ENCODE measurements around the gene CEP76.
A peak's percentile ranks its signal among the peaks of the same experiment; 100 is the strongest.
"Not testable (repeated sequence)": the region's sequence is repeated elsewhere in the genome, so short reads cannot be mapped to it uniquely, and the experiment has no call there.

CEP76 gene

DNA sequence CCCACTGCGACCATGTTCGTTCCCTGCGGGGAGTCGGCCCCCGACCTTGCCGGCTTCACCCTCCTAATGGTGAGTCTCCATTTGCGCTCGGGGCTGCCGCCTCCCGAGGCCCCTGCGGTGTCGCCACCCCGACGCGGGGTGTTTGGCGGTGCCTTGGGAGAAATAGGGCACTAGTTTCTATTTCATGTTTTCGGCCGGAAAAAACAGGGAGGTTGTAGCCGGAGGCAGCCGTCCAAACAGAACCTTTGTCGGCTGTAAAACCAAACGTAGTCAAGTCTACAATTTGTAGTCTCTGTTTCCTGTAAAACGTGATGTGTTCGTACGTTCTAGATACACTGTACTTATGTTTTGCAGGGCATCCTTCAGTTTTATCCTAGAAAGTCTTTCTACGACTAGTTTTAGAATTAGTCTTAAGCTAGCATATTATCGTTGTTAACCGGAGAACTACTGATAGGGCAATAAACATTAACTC, 609 bp upstream of the CEP76 start:
- no peak for DNase-seq

DNA sequence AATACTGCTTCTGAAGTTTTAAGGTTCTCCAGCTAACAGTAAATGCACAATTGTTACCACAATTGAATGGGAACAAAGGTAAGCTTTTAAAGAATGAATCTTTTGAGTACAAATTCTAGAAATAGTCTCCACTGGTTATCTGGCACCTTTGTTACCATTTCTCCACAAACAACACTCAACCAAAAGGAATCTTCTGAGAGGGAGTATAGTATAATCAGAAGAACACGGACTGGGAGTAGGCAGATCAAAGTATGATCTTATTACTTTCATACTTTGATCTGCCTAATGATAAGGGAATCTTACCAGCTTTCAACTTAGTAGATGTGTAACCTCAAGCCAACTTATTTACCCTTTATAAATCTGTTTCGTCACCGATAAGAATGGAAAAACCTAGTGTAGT, 1.4 kb downstream of the CEP76 start:
- no peak for DNase-seq

DNA sequence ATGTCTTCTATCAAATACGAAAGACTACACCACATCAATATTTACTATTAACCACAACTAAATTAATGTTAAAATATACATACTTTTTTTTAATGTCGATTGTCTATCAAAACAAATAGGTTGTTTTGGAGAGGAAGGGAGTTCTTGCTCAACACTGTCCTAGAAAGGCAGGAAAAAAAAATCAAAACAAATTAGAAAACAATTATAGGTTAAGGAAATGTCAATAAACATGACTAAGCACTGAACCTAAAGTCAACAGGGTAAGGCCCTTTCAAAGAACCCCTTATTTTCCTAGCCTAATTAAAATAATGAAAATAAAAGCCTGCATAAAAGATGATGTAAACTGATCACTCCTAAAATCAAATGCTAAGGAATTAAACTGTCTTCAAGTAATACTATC, 2.8 kb downstream of the CEP76 start:
- DNase-seq: no peak

DNA sequence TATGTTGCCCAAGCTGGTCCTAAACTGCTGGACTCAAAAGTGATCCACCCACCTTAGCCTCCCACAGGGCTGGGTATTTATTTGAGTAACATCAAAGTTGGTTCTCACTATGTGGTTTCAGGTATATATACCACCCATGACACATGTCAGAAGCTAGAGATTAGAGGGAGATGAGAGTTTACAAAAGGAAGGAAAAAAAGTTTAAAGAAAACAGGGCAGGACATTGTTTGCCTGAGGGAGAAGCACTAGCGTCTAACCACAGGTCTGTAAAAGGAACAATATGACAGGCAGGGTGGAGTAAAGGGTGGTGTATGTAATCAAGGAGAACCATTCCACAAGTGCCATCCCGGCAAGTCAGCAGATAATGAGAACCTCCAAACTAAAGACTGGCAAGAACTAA, 8.5 kb downstream of the CEP76 start:
- DNase-seq: no peak

DNA sequence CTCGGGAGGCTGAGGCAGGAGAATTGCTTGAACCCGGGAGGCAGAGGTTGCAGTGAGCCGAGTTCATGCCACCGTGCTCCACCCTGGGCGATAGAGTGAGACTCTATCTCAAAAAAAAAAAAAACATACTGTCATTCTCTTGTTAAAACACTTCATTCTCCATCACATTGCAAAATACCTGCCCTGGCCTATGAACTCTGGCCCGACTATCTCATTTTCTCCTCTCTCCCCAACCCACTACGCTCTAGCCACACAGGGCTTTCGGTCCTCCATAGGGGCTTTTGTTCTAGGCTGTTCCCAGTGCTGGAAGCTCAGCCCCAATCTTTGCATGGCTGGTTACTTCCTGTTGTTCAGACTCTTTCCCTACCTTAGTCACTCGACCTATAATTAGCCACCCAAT, 10.3 kb downstream of the CEP76 start:
- DNase-seq: no peak

DNA sequence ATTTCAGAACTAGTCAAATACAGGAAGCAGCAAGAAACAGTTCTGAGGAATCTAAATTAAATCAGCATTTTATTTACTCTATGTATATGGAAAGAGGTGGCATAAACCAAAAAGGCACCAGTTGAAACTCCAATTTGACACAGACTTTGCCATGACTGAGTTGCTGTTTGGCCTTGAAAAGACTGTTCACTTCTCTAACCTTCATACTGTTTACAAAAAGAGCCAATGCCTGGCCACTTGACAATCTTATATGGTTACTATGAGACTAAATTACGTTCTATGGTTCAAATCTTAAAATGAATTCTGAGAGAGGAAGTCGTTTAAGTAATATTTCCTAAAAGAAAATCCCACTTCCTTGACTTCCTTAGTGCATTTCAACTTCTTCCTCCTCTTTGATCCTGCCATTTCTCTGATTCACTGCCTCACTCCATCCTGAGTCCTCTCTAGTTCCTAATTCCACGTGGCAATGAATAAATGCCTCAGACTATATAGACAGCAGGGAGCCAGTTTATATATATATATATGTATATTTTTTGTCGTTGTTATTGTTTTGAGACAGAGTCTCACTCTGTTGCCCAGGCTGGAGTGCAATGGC, 13.2 kb downstream of the CEP76 start:
- no peak for DNase-seq

DNA sequence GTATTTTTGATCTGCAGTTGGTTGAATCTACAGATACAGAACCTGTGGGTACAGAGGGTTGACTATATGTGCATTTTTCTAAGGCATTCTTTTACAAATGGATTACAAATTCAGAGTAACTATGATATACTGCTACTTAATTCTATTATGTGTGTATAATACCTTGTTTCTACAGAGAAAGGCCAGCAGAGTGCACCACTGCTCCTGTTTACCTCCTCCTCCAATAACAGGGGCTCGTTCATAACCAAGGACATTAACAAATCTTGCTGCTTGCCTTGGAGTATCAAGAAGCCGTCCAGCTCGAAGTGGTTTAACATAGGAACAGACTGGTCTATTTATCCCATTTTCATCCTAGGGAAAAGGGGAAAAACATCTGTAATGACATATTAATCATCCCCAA, 16.4 kb downstream of the CEP76 start:
- no peak for DNase-seq

DNA sequence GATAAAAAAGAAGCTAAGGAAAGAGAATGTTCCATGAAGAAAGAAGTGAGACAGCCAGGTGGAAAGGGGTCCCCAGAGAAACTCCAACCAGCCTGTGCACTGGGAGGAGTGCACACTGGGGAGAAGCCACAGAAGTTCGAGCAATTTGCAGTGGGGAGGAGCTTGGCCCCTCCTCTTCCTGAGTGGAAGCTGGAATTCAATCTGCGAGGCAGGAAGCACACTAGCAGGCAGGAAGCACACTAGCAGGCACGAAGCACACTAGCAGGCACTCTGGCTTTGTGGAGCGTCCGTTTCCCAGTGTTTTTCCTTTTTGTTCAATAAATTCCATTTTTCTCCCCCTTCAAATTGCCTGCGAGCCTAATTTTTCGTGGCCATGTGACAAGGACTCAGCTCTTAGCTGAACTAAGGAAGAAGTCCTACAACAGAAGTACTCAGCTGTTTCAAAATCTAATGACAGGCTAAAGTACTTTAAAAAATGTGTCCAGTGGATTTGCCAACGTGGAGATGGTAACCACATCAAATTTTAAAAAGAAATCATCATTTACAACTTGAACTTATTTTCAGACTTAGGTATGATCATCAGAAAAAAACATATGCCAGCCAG, 23.2 kb downstream of the CEP76 start:
- no peak for DNase-seq

DNA sequence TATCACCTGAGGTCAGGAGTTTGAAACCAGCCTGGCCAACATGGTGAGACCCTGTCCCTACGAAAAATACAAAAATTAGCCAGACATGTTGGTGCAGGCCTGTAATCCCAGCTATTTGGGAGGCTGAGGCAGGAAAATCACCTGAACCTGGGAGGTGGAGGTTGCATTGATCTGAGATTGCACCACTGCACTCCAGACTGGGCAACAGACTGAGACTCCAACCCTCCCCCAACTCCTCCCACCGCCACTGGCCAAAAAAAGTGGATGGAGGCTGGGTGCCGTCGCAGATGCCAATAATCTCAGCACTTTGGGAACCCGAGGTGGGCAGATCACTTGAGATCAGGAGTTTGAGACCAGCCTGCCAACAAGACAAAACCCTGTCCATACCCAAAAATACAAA, 34.5 kb downstream of the CEP76 start:
- DNase-seq: no peak

DNA sequence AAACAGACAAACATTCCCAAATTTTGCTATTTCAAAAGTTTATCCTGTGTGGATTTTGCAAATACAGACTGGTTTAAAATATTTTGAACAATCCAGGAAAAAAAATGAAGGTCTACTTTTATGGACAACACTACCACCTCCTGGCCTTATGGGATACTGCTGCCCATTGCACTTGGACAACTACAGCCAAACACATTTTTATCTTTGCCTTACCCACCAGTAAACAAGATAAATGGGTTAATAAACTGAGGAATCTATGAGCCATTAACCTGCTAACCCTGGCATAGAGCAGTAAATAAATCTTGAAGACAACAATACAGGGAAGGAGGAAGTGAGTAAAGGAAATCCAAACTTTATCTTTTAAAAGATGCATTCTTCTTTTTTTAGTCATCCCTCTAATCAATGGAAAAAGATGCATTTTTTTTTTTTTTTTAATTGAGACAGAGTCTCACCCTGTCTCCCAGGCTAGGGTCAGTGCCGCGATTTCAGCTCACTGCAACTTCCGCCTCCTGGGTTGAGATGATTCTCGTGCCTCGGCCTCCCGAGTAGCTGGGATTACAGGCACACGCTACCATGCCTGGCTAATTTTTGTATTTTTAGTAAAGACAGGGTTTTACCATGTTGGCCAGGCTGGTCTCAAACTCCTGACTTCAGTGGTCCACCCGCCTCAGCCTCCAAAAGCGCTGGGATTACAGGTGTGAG, 42.5 kb downstream of the CEP76 start:
- DNase-seq: no peak

DNA sequence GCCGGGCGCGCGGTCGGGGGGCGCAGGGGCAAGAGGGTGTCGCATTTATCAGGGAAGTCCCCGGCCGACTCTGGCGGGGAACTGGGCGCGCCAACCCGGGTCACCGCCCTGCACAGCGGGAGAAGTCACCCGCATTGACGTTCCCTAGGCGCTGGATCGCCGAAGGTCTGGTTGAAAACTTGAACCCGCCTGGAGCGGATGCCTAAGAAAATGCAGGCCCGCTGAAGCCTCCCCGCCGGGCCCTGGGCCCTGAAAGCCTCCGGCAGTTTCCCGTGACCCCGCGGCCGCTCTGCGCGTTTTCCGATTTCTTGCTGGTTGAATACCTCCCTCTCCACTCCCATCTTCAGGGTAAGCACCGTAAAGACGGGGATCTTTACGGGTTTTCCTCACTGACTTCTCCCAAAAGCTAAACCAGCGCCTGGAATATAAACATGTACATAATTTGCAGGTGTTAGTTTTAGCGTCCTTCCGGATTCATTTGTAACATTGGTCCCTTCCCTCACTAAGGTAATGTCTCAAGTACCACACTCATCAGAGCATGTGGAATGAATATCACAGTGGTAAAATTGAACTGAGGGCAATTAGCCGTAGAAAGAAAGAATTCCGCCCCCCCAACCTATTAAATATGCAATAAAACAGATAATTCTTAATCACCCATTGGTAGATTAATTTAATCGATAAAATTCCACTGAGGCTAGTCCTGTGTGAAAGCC, 43.9 kb downstream of the CEP76 start:
- no peak for DNase-seq

DNA sequence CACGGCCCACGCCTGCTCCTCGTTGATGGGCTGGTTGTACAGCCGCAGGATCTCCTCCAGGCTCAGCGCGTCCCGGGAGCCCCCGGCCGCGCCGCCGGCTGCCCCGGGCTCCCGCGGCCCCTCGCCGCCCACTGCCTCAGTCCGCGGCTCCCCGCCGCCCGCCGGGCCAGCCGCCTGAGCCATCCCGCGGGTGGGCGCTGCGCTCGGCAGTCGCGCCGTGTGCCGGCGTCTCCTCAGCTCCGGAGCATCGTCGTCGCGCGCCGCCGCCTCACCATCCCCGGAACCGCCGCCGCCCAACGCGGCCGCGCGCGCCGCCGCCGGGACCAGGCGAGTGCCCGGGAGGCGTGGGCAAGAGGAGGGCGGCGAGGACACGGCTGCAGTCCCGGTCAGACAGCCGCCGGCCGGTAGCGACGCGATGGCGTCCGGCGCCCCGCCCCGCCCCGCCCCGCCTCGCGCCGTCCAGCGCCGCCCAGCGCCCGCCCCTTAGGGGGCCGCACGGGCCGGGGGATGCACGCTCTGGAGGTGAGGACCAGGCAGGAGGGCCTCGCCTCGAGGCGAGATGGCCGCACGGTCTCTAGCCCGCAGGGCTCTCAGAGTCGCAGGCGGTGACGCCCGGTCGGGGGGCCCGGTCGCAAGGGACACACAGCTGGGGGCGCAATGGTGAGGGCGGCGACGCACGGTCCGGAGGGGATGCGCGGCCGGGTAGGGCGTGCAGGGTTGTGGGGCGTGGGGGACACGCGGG, 44.7 kb downstream of the CEP76 start, which contains the start of gene SPIRE1:
TSS of gene SPIRE1 (minus strand) at position 424 of the 742 bp plus-strand sequence. CDS start at position 183, 241 bp downstream.
- no peak for DNase-seq

DNA sequence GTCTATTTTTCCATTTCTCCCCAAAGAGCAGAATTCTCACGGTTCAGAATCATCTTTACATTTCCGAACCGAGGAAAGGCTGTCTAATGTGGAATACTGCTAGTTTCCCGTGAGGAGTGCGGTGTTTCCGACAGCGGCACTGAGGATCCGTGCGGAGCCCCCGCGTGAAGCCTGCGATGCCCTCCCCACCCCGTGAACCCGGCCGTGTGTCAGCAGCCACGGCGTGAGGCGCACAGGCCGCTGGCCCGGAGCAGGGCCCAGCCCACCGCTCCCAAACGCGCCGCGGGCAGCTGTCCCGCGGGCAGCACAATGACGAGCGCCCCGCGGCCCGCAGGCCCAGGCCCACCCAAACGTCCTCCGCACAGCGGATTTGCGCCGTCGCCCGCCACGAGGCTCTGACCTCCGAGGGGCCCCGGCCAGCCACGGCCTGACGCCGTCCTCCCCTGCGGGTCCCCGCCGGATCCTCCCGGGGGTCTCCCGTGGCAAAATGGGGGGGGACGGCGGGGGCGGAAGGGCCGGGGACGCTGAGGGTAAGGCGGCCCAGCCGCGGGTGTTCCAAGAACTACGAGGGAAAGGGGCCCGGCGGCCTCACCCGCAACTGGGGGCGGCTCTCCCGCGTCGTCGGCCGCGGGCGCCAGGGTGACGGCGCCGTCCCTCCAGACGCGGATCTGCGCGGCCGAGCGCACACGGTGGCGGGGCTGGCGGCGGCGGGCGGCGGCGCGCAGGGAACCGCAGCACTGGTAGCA, 45.4 kb downstream of the CEP76 start:
- DNase-seq: no peak

DNA sequence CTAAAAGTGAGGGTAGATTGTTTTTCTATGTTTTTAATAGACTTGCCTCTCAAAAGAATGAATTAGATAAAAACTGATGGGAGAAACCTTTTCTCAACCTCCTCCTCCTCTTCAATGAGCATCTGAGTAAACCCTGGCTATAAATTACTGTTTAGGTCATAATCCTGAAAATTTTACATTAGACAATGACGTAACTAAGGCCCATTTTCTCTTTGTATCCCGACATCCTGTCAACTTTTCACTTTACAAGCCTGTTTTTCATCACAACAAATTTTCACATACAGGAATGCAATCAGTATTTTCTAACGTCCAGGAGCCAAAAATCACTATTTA, 46.0 kb downstream of the CEP76 start:
- DNase-seq: no peak

DNA sequence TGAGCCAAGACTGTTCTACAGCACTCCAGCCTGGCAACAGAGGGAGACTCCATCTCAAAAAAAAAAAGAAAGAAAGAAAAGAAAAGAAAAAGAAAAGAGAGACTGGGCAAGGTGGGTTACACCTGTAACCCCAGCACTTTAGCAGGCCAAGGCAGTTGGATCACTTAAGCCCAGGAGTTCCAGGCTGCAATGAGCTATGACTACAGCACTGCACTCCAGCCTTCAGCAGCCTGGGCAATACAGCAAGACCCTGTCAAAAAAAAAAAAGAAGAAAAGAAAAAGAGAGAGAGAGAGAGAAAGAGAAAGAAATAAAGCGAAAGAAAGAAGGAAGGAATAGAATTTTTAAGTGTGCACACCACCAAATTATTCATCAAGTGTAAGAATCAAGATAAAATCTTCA, 47.6 kb downstream of the CEP76 start:
- DNase-seq: no peak

DNA sequence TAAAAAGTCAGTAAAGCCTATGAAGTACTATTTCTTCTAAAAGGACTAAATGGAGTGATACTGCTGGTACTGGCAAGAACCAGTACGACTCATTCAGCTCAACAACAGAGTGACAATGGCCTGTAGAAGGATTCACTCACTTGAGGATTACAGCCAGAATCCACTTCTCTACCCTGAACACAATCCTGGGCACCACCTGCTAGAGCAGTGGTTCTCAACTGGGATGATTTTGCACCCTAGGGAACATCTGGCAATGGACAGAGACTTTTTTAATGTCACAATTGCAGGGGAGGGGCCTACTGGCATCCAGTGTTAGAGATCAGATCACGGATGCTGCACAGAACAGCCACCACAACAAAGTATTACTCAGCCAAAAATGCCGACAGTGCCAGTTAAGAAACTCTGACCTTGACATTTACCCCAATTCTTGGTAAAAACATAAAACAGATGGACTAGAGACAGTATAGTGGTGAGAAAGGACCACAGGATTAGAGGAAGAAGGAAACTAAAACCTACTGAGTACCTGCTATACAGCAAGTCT, 49.6 kb downstream of the CEP76 start:
- DNase-seq: no peak

DNA sequence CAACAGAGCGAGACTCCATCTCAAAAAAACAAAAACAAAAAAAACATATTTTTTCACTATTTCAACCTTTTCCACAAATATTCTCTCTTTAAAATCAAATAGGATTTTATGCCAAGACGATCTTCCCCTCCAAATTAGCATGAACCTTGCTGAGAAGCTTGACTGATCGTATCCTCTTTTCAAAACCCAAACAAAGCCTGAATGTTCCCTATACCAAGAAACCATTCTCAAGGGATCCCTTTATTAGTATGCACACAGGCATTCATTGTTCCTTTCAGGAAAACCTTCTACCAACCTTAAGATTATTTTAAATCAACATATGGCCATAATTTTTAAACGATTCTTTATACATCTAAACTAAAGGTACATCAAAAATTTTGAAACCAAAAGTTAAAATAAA, 50.9 kb downstream of the CEP76 start:
- no peak for DNase-seq

DNA sequence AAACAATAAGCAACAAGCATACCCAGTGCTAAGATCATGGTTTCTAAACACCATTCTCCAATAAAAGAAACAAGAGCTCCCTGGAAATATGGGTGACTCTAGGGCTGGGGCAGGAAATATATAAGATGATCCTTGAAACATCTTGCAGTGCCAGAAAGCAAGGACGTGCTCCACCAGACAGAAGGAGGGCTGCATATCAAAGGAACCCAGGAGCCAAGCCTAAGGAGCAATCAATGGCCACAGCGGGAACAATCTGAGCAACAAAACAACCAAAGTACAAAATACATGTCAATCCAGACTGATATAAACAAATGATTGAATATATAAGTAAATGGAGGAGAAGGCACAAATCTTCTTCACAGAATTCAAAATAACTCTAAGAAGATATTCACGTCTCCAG, 54.8 kb downstream of the CEP76 start:
- no peak for DNase-seq

DNA sequence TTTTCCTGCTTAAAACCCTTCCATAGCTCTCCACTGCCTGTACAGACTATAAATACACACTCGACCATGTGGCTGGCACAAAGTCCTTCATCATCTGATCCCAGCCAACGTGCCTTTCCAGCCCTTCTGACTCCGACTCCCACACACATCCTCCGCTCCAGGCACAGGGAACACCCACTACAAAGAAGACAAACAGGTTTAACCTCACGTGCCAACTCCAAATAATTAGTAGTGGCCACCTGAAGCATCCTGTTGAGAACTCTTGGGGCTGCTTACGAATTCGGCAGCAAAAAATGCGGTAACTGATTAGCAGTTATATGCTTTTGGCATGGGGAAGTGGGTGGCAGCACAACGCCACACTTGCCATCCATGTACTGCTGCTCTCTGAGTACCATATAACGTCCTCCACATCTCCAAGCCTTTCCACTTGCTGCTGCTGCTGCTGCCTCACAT, 56.7 kb downstream of the CEP76 start:
- DNase-seq: peak; percentile 52

DNA sequence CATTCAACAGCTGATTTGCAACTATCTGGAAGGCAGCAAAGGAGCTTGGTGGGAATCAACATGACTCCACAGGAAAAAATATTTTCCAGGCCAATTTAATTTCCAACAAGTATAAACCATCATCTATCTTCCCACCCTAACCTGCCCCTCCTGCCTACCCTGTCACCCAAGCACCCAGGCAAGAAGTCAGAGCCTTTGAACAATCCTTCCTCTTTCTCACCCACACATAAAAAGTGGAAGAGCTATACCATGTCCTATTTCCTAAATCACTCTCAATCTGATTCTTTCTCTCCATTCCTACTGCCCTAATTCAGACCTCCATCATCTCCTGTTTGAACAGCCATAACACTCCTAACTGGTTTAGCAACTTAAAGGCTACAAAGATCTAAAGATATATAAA, 57.3 kb downstream of the CEP76 start:
- DNase-seq: no peak

DNA sequence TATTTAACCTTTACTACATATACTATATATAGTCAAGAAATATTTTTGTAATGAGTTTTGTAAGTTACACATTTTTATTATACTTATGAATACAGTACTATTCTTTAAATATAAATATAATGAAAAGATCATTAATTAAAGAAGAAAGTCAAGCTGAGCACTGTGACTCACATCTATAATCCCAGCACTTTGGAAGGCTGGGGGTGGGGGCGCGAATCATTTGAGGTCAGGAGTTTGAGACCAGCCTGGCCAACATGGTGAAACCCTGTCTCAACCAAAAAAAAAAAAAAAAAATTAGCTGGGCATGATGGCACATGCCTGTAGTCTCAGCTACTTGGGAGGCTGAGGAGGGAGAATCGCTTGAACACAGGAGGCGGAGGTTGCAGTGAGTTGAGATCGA, 58.8 kb downstream of the CEP76 start:
- not testable (repeated sequence) for DNase-seq

DNA sequence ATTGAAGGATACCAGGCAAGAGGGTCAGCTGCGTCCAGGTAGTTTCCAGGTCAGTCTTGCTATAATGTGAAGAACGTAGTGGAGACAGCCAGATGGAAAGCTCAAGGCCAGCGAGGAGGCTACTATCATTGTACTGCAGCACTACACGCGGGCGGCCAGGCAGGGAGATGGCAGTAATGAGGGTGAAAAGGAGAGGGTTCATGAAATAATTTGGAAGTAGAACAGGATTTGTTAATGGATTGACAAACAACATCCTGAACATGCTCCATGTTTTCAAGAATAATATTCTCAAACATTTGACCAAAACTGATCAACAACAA, 61.7 kb downstream of the CEP76 start:
- no peak for DNase-seq

Measured in cerebellar nuclear complex (tissue), 1 donor.